ENCODE results near the gene LRP1.

The LRP1 gene

GRCh38 chr12:57247041-57247440, 118.8 kb downstream of the LRP1 start:
- CTCF ChIA-PET: interaction anchor here (1.0 kb wide), 1 partner anchor 216 kb away, joined by 3 read pairs; no protein-coding TSS in a partner anchor

GRCh38 chr12:57248934-57249742, 120.9 kb downstream of the LRP1 start:
- no peak for TF ChIP-seq CTCF (conservative IDR thresholded peaks at IDR 0.05; ENCODE audit: low read depth)
- no peak for DNase-seq (ENCODE audit: low spot score)
- ChIA-PET CTCF (interaction anchor here (0.7 to 1.5 kb wide), 2 partner anchors 36 to 245 kb away, joined by 3 to 11 read pairs; no protein-coding TSS in a partner anchor), POLR2A (ENCODE audit: low non-redundant PET) (no interaction called here)
- no peak overlapping the region for H3K27ac ChIP-seq

More at GRCh38 chr12:57247041-57247440, 118.8 kb downstream of the LRP1 start:
- no peak for DNase-seq (ENCODE audit: low spot score)
- POLR2A ChIA-PET (ENCODE audit: low non-redundant PET): no interaction called here
- no peak for TF ChIP-seq CTCF (conservative IDR thresholded peaks at IDR 0.05; ENCODE audit: low read depth)
- no peak overlapping the region for H3K27ac ChIP-seq

- CTCF ChIA-PET: interaction anchor here (1.5 to 1.7 kb wide), 2 partner anchors 8 to 37 kb away, joined by 5 to 11 read pairs; no protein-coding TSS in a partner anchor
- H3K27ac ChIP-seq: no peak overlapping the region
- TF ChIP-seq CTCF (conservative IDR thresholded peaks at IDR 0.05; ENCODE audit: low read depth): no peak
- DNase-seq (ENCODE audit: low spot score): no peak
- POLR2A ChIA-PET (ENCODE audit: low non-redundant PET): no interaction called here
Measured at GRCh38 chr12:57250541-57250940, 122.3 kb downstream of the LRP1 start.

GRCh38 chr12:57250956-57251355, 122.7 kb downstream of the LRP1 start, which contains the start of gene STAC3:
Gene STAC3, minus strand, starts transcription at chr12:57251187. Its CDS starts 1,551 bp downstream, at chr12:57249636.
- H3K27ac ChIP-seq: no peak within 1 kb of the TSS
- CTCF ChIA-PET: interaction anchor here (1.7 kb wide), 1 partner anchor 8 kb away, joined by 5 read pairs; no protein-coding TSS in a partner anchor
- TF ChIP-seq CTCF (conservative IDR thresholded peaks at IDR 0.05; ENCODE audit: low read depth): no peak
- no peak for DNase-seq (ENCODE audit: low spot score)
- POLR2A ChIA-PET (ENCODE audit: low non-redundant PET): no interaction called here

GRCh38 chr12:57254506-57255280, 126.4 kb downstream of the LRP1 start:
- no peak for DNase-seq (ENCODE audit: low spot score)
- CTCF ChIA-PET: no interaction called here
- POLR2A ChIA-PET (ENCODE audit: low non-redundant PET): no interaction called here
- H3K27ac ChIP-seq: no peak overlapping the region
- no peak for TF ChIP-seq CTCF (conservative IDR thresholded peaks at IDR 0.05; ENCODE audit: low read depth)

GRCh38 chr12:57255916-57256315, 127.6 kb downstream of the LRP1 start:
- CTCF ChIA-PET: no interaction called here
- no peak for TF ChIP-seq CTCF (conservative IDR thresholded peaks at IDR 0.05; ENCODE audit: low read depth)
- DNase-seq (ENCODE audit: low spot score): no peak
- POLR2A ChIA-PET (ENCODE audit: low non-redundant PET): no interaction called here
- no peak overlapping the region for H3K27ac ChIP-seq

Measured in RWPE1 (cell line).